Body of pancreas (tissue), 4 donors: Measurements from ENCODE around the gene PKP4. TPM values are rescaled to one million over a fixed set of nuclear protein-coding genes. Genes with fewer than 3 reads are reported as not detected.

Experiments
- ATAC-seq: fragments of 150-250 bp; one replicate; pipeline ENCODE4 v1.9.1; 2016
- DNase-seq, 4 donors: peaks; one replicate each; pipeline ENCODE4 v3.0.0-alpha.2; 2019
- H3K27ac ChIP-seq, 4 donors: fragments of 200-600 bp; sonication (generic); 1 replicate in 3 of 4; 2 replicates in 1 of 4; pipeline versions ENCODE4 v1.5.1 to v1.6.1; 2016 to 2019; ENCODE audit warnings: mild to moderate bottlenecking in 1 of 4, mixed read lengths in 1 of 4, moderate library complexity in 1 of 4
- H3K27me3 ChIP-seq, 2 donors: fragments of 200-600 bp; sonication (generic); one replicate each; pipeline ENCODE4 v1.6.0; 2016; ENCODE audit warnings: mild to moderate bottlenecking in 1 of 2
- H3K36me3 ChIP-seq, 2 donors: fragments of 200-600 bp; sonication (generic); replicated peaks in 1 of 2; 2 replicates each; pipeline ENCODE4 v1.5.1; 2016; ENCODE audit warnings: low read depth in 2 of 2; ENCODE audit not compliant: insufficient read depth in 1 of 2
- H3K4me1 ChIP-seq: fragments of 200-600 bp; sonication (generic); one replicate; pipeline ENCODE4 v1.6.0; 2016
- H3K4me3 ChIP-seq, 2 donors: fragments of 200-600 bp; sonication (generic); 1 replicate in 1 of 2; 2 replicates in 1 of 2; pipeline ENCODE4 v1.5.1; 2016 to 2019
- H3K9me3 ChIP-seq, 3 donors: fragments of 200-600 bp; sonication (generic); 1 replicate in 2 of 3; 2 replicates in 1 of 3; pipeline ENCODE4 v1.5.1; 2016
- POLR2A ChIP-seq, 3 donors: fragments of 450-650 bp; IDR thresholded peaks; one replicate each; pipeline ENCODE4 v1.6.1; 2016; ENCODE audit warnings: antibody characterized with exemption in 3 of 3, mild to moderate bottlenecking in 2 of 3
- WGBS, 2 donors: methylation state at CpG; one replicate each; pipeline ENCODE4 v1.1.5; 2017; 5-methylcytosine and 5-hydroxymethylcytosine counted together
- intact Hi-C: fragments of 100-400 bp; cut with DNase I; formaldehyde crosslinking; loops from one replicate; pipeline ENCODE4 v1.15.1; 2023
- total RNA-seq, 2 donors: library from RNA; depleted of rRNA; stranded (reverse); fragments of >200 nt; gene quantifications; one replicate each; pipeline ENCODE4 v1.1.0, GENCODE V29; 2016
- TF ChIP-seq, protein P1 (sequence below), 7 experiments: fragments of 450-650 bp in 4 of 7; fragments of 200-600 bp in 3 of 7; sonication (generic) in 3 of 7; IDR thresholded peaks; one replicate each; pipeline ENCODE4 v1.5.1; 2016 to 2019; ENCODE audit warnings: antibody characterized with exemption in 7 of 7

PKP4 gene
- total RNA-seq, 2 donors from 2014 or later, result 36.3 to 50.1 TPM

GRCh38 chr2:158589303-158589702 is 132.6 kb downstream of the PKP4 start:
- Histone ChIP-seq H3K27ac (no peak overlapping the region), H3K27me3 (no peaks in the 10 kb centered on the region), H3K36me3 (no peaks in the 10 kb centered on the region), H3K9me3 (no peaks in the 10 kb centered on the region), H3K4me3 (no peak overlapping the region), H3K4me1 (no peaks in the 10 kb centered on the region)
- DNase-seq (no peak), ATAC-seq (no peak)
- intact Hi-C loops, result no loop called here
- WGBS, 2 donors, result 98 to 99% methylated on average over 4 of the region's 4 CpGs
- no peak for TF ChIP-seq POLR2A (IDR thresholded peaks at IDR 0.05)
- TF ChIP-seq, protein P1, sequence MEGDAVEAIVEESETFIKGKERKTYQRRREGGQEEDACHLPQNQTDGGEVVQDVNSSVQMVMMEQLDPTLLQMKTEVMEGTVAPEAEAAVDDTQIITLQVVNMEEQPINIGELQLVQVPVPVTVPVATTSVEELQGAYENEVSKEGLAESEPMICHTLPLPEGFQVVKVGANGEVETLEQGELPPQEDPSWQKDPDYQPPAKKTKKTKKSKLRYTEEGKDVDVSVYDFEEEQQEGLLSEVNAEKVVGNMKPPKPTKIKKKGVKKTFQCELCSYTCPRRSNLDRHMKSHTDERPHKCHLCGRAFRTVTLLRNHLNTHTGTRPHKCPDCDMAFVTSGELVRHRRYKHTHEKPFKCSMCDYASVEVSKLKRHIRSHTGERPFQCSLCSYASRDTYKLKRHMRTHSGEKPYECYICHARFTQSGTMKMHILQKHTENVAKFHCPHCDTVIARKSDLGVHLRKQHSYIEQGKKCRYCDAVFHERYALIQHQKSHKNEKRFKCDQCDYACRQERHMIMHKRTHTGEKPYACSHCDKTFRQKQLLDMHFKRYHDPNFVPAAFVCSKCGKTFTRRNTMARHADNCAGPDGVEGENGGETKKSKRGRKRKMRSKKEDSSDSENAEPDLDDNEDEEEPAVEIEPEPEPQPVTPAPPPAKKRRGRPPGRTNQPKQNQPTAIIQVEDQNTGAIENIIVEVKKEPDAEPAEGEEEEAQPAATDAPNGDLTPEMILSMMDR (IDR thresholded peaks at IDR 0.05), result no peak

DNA sequence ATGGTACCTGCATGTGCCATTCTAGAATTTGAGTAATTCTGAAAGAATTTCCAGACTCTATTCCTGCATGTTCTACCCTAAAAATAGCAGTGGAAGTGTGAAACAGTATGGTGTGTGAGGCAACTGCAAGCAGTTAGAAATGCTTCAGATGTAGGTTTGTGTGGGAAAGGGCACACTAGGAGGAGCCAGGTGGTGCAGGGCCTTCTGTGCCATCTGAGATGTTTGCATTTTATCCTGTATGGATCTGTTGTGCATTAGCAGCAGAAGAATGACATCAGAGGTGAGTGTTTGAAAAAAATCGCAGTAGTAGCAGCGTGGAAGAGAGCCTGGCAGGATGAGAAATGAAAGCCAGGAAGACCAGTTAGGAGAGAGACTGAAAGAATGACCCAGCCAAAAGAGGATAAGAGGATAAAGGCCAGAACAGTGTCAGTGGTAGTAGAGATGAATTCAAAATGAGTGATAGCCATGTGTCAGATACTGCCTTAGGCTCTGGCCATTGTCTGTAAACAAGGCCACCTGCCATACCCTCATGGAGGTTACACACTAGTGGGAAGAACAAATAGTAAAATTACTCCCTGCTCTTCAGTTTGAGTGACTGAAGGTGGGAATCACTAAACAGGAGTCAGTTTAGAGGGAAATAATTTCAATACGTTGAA is 142.2 kb downstream of the PKP4 start:
- WGBS, 2 donors, result 88 to 94% methylated on average over 3 of the region's 3 CpGs
- no peak overlapping the region for H3K27ac ChIP-seq
- no peak overlapping the region for H3K4me3 ChIP-seq
- H3K27me3 ChIP-seq, result no peaks in the 10 kb centered on the region
- intact Hi-C loops, result no loop called here
- H3K36me3 ChIP-seq, result no peaks in the 10 kb centered on the region
- ATAC-seq, result no peak
- peaks cover 10% of the 10 kb centered on the region for H3K4me1 ChIP-seq
- TF ChIP-seq, protein P1 (IDR thresholded peaks at IDR 0.05), result no peak
- TF ChIP-seq POLR2A (IDR thresholded peaks at IDR 0.05), result no peak
- no peak for DNase-seq
- no peaks in the 10 kb centered on the region for H3K9me3 ChIP-seq

DNA sequence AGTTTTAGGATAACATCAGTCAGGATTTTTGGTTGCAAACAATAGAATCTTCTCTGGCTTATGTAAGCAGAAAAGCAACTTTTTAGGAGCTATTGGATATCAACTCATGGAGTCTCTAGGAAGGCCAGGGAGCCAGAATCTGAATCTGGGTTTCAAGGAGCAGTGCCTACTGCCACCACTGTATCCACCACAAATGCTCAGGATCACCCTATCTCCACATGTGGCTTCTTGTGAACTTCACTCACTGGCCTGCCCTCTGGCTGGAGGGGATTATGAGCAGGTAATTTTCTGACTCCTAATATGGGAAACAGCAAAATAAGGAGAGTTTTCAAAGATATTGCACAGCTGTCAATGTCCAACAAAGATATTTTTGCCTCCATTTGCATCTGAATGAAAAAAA is 142.9 kb downstream of the PKP4 start:
- Histone ChIP-seq H3K27me3 (no peaks in the 10 kb centered on the region), H3K4me3 (no peak overlapping the region), H3K4me1 (peaks cover 10% of the 10 kb centered on the region), H3K27ac (peak overlapping the region in 1 of 4 donors; percentile 17), H3K9me3 (no peaks in the 10 kb centered on the region), H3K36me3 (no peaks in the 10 kb centered on the region)
- ATAC-seq (no peak), DNase-seq (no peak)
- TF ChIP-seq, protein P1 (IDR thresholded peaks at IDR 0.05), result no peak
- no peak for TF ChIP-seq POLR2A (IDR thresholded peaks at IDR 0.05)
- intact Hi-C loops, result no loop called here

GRCh38 chr2:158600155-158600802 is 143.5 kb downstream of the PKP4 start:
- Histone ChIP-seq H3K36me3 (no peaks in the 10 kb centered on the region), H3K27me3 (no peaks in the 10 kb centered on the region), H3K4me3 (no peak overlapping the region), H3K9me3 (no peaks in the 10 kb centered on the region), H3K27ac (peak overlapping the region in 2 of 4 donors; percentile 17 to 29), H3K4me1 (peaks cover 10% of the 10 kb centered on the region)
- DNase-seq, result peak; percentile 37 to 66 (median 42)
- ATAC-seq, result peak; percentile 63
- intact Hi-C loops, result no loop called here
- TF ChIP-seq, protein P1 (IDR thresholded peaks at IDR 0.05), result no peak
- no peak for TF ChIP-seq POLR2A (IDR thresholded peaks at IDR 0.05)
- 29 to 60% methylated on average over 3 of the region's 3 CpGs for WGBS, 2 donors

- DNase-seq (peak; percentile 12 to 61 (median 26)), ATAC-seq (peak; percentile 52)
- no peak overlapping the region for H3K27ac ChIP-seq
- 14 to 24% methylated on average over 2 of the region's 2 CpGs for WGBS, 2 donors
- no peaks in the 10 kb centered on the region for H3K9me3 ChIP-seq
- H3K36me3 ChIP-seq, result no peaks in the 10 kb centered on the region
- no peak for TF ChIP-seq POLR2A (IDR thresholded peaks at IDR 0.05)
- TF ChIP-seq, protein P1 (IDR thresholded peaks at IDR 0.05), result no peak
- intact Hi-C loops, result no loop called here
- H3K4me1 ChIP-seq, result peaks cover 10% of the 10 kb centered on the region
- no peaks in the 10 kb centered on the region for H3K27me3 ChIP-seq
- H3K4me3 ChIP-seq, result no peak overlapping the region
Measured at GRCh38 chr2:158602027-158602426, 145.3 kb downstream of the PKP4 start.
